ENCODE data around the gene DHX29.

DHX29 gene

DNA sequence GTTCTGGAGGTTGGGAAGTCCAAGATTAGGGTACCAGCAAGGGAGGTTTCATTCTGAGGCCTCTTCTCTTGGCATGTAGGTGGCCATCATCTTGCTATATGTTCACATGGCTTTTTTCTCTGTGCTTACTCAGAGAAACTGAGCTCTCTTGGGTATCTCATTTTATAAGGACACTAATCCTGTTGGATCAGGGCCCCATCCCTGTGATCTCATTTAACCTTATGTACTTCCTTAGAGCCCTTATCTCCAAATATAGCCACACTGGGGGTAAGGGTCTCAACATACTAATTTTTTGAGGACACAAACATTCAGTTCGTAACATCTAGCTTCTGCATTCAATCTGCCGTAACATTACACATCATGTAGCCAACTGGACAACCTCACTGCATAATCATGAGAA, 6.6 kb downstream of the DHX29 start:
- no peaks in the 10 kb centered on the region; the same call in 1 of the 2 replicates for H3K36me3 ChIP-seq (ENCODE audit: insufficient read depth, low read length)
- peaks cover 1% of the 10 kb centered on the region; the same call in 1 of the 2 replicates for H3K4me1 ChIP-seq (ENCODE audit: insufficient read depth, low read length)
- H3K9ac ChIP-seq (ENCODE audit: low read depth, low read length) = no peak overlapping the region
- no peaks in the 10 kb centered on the region; the same call in 1 of the 2 replicates for H3K9me3 ChIP-seq (ENCODE audit: control insufficient read depth, insufficient read depth, low read length)

DNA sequence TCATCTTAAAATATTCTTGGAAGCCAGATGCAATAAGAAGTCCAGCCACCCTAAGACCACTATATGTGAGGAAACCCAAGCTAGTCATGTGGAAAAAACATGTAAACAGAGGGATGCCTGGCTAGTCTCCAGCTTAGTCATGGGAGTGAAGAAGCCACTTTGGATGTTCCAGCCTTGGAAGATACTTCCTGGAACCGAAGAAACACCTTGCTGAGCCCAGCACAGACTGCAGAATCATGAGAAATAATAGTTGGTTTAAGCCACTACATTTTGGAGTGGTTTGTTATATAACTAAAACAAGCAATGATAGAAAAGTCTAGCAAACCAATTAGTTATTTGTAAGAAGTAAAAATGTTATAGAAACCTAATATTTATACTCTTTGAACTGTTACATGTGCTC, 12.6 kb downstream of the DHX29 start:
- no peaks in the 10 kb centered on the region for H3K4me1 ChIP-seq (ENCODE audit: insufficient read depth, low read length)
- no peak overlapping the region for H3K9ac ChIP-seq (ENCODE audit: low read depth, low read length)
- peaks cover 6% of the 10 kb centered on the region; the same call in 1 of the 2 replicates for H3K36me3 ChIP-seq (ENCODE audit: insufficient read depth, low read length)
- H3K9me3 ChIP-seq (ENCODE audit: control insufficient read depth, insufficient read depth, low read length) = no peaks in the 10 kb centered on the region

DNA sequence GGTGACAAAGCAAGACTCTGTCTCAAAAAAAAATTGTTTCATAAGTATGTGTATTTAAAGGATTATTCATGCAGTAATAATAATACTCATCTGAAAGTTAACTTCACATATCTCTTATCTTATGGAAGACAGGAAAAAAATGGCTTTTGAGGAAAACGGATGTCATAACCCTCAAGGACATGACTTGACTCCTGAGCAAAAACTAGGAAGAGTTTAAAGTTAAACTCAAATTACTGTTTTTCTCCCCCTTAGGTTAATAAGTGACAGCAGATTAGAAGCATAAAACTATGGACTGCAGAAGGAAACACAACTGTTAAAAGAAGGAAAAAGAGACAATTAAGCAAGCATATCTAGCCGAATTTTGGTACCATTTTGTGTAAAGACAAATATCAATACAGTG, 16.5 kb downstream of the DHX29 start:
- Histone ChIP-seq H3K9me3 (ENCODE audit: control insufficient read depth, insufficient read depth, low read length) (no peaks in the 10 kb centered on the region), H3K36me3 (ENCODE audit: insufficient read depth, low read length) (peaks cover 10% of the 10 kb centered on the region; the same call in 1 of the 2 replicates), H3K9ac (ENCODE audit: low read depth, low read length) (no peak overlapping the region)

DNA sequence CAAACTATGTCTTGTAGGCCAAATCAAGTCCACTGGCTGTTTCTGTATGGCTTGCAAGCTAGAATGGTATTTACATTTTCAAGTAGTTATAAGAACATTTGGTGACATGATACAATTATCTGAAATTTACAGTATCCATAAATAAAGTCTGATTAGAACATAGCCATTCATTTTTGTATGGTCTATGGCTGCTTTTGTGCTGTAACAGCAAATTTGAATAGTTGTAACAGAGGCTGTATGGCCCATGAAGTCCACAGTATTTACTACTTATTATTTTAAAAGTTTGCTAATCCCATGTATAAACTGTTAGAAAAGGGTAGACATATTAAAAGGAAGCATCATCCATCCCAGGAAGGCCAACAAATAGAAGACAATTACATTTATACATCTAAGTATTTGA, 17.7 kb downstream of the DHX29 start:
- Histone ChIP-seq H3K9ac (ENCODE audit: low read depth, low read length) (no peak overlapping the region), H3K4me1 (ENCODE audit: insufficient read depth, low read length) (no peaks in the 10 kb centered on the region), H3K9me3 (ENCODE audit: control insufficient read depth, insufficient read depth, low read length) (no peaks in the 10 kb centered on the region), H3K36me3 (ENCODE audit: insufficient read depth, low read length) (peaks cover 7% of the 10 kb centered on the region; the same call in 1 of the 2 replicates)

More for the DNA sequence above, 16.5 kb downstream of the DHX29 start:
- H3K4me1 ChIP-seq (ENCODE audit: insufficient read depth, low read length) = no peaks in the 10 kb centered on the region

DNA sequence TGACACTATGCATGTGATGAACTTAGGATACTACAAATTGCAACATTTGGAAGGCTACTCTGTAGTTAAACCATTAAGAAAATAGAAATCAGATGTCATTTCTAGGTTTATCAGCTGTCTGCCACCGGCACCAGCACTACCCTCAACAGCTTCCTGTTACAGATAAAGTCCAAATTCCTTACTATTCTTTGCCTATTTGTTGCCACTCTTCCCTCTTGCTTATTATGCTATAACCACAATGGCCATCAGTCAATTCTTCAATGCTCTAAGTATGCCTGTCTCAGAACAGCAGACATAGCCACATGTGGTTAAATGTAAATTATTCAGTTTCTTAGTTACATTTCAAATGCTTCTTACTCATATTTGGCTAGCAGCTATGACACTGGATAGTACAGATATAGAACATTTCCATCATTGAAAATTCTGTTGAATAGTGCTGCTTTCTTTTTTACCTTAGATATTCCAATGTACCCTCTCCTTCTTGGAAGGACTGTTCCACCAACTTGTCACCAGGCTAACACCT, 21.0 kb downstream of the DHX29 start:
- Histone ChIP-seq H3K9ac (ENCODE audit: low read depth, low read length) (no peak overlapping the region), H3K36me3 (ENCODE audit: insufficient read depth, low read length) (peaks cover 10% of the 10 kb centered on the region; the same call in 1 of the 2 replicates), H3K4me1 (ENCODE audit: insufficient read depth, low read length) (no peaks in the 10 kb centered on the region), H3K9me3 (ENCODE audit: control insufficient read depth, insufficient read depth, low read length) (no peaks in the 10 kb centered on the region)

DNA sequence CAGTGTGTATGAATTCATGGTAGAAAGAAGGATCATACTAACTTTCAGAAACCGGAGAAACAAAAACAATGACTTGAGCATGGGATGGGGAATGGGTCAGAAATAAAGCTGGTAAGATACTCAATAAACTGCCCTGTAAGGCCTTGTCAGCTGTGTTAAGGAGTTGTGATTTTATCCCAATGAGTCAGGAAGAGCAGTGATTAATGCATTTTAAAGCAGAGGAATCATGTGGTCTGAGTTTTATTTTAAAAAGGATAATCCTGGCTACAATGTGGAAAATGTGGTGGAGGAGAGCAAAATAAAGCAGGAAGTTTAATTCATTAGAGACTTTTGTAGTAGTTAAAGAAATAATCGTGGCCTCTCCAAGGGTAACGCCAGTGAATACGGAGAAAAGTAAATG, 28.7 kb downstream of the DHX29 start:
- no peaks in the 10 kb centered on the region for H3K4me1 ChIP-seq (ENCODE audit: insufficient read depth, low read length)
- peaks cover 22% of the 10 kb centered on the region for H3K36me3 ChIP-seq (ENCODE audit: insufficient read depth, low read length)
- no peak overlapping the region for H3K9ac ChIP-seq (ENCODE audit: low read depth, low read length)
- H3K9me3 ChIP-seq (ENCODE audit: control insufficient read depth, insufficient read depth, low read length) = no peaks in the 10 kb centered on the region

DNA sequence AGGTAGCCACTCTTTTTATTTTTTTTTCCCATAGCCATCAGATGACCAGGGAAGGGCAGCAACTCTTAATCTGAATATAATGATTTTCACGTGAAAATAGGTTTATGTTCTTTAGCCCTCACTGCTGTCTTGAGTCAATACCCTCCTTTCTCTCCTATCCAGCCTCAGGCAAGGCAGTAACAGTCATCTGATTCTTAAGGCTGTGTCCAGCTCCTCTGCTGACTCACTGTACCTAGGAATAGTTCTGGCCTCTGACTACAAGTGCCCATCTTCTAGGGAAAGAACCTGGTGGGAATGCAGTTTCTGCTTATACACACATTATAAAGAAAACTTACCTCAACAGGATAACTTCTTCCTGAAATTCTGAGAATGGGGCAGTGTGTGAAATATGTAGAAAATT, 30.7 kb downstream of the DHX29 start:
- Histone ChIP-seq H3K9ac (ENCODE audit: low read depth, low read length) (no peak overlapping the region), H3K9me3 (ENCODE audit: control insufficient read depth, insufficient read depth, low read length) (no peaks in the 10 kb centered on the region), H3K4me1 (ENCODE audit: insufficient read depth, low read length) (no peaks in the 10 kb centered on the region), H3K36me3 (ENCODE audit: insufficient read depth, low read length) (peaks cover 24% of the 10 kb centered on the region)

DNA sequence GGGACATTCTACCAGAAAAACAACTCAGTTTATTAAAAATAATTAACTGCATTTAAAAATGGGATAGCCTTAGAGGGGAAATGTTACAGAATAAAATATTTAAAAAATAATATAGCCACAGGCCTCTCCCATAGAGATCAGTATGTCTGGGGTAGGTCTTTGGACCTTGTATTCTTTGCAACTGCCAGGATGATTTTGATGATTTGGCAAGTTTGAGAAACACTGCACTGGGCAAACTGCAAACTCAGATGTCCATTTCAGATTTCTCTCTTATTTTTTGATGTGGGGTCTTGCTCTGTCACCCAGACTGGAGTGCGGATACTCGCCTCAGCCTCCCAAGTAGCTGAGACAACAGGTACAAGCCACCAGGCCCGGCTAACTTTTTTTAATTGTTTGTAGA, 49.2 kb downstream of the DHX29 start:
- H3K9ac ChIP-seq (ENCODE audit: low read depth, low read length) = no peak overlapping the region
- H3K36me3 ChIP-seq (ENCODE audit: insufficient read depth, low read length) = peaks cover 9% of the 10 kb centered on the region; the same call in 1 of the 2 replicates
- H3K9me3 ChIP-seq (ENCODE audit: control insufficient read depth, insufficient read depth, low read length) = no peaks in the 10 kb centered on the region

DNA sequence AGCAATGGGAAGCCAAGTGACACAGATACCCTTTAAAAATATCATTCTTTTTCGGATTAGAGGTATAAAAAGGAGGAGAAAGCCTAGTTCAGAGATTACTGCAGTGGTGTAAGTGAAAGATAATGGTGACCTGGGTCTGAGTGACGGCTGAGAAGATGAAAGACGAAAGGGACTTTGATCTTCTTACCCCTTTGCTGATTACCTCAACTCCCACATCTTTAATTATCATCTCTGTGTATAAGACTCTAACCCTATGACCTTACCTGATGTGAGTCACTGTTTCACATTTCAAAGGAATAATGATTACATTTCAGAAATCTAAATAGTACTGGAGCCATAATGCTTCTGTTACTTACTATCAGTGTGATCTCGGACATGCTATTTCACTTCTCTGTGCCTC, 52.7 kb downstream of the DHX29 start:
- 0 out of 2 replicates have a peak, but pooled peaks cover 5% of the 10 kb centered on the region for H3K4me1 ChIP-seq (ENCODE audit: insufficient read depth, low read length)
- H3K36me3 ChIP-seq (ENCODE audit: insufficient read depth, low read length) = peaks cover 8% of the 10 kb centered on the region; the same call in 1 of the 2 replicates
- H3K9ac ChIP-seq (ENCODE audit: low read depth, low read length) = no peak overlapping the region

More for the DNA sequence above, 49.2 kb downstream of the DHX29 start:
- H3K4me1 ChIP-seq (ENCODE audit: insufficient read depth, low read length) = 0 out of 2 replicates have a peak, but pooled peaks cover 5% of the 10 kb centered on the region

DNA sequence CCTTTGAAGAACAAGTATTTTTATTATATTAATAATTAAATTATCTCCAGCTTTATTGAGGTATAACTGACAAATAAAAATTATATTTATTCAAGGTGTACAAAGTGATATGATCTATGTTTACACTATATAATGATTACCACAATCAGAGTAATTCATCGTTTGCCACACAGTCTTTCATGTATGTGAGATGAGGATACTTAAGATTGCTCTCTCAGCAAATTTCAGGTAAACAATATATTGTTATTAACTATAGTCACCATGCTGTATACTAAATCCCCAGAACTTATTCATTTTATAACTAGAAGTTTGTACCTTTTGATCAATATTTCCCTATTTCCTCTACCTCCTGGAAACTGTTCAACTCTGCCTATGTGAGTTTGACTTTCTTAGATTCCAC, 57.4 kb downstream of the DHX29 start:
- 0 out of 2 replicates have a peak, but pooled peaks cover 3% of the 10 kb centered on the region for H3K9me3 ChIP-seq (ENCODE audit: control insufficient read depth, insufficient read depth, low read length)
- H3K4me1 ChIP-seq (ENCODE audit: insufficient read depth, low read length) = no peaks in the 10 kb centered on the region
- H3K36me3 ChIP-seq (ENCODE audit: insufficient read depth, low read length) = no peaks in the 10 kb centered on the region
- H3K9ac ChIP-seq (ENCODE audit: low read depth, low read length) = no peak overlapping the region

More for the DNA sequence above, 52.7 kb downstream of the DHX29 start:
- H3K9me3 ChIP-seq (ENCODE audit: control insufficient read depth, insufficient read depth, low read length) = no peaks in the 10 kb centered on the region

DNA sequence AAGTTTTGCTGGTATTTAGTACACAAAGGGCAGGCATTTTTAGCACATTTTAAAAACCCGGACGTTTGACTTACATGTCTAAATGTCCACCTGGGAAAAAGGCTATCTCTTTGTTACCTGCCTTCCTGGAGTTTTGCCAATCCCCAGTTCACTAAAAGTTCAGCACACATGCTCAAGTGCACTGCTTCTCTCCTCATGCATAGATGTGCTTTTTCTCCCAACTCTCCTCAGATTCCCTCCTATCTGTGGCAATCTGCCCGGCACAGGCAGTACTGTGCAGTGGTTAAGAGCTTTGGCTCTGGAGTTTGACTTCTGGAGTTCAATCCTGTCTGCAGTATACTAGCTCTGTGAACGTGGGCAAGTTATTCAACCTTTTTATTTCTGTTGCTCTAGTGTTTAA, 65.7 kb downstream of the DHX29 start:
- no peaks in the 10 kb centered on the region for H3K9me3 ChIP-seq (ENCODE audit: control insufficient read depth, insufficient read depth, low read length)
- no peaks in the 10 kb centered on the region for H3K4me1 ChIP-seq (ENCODE audit: insufficient read depth, low read length)
- H3K36me3 ChIP-seq (ENCODE audit: insufficient read depth, low read length) = no peaks in the 10 kb centered on the region
- no peak overlapping the region for H3K9ac ChIP-seq (ENCODE audit: low read depth, low read length)

DNA sequence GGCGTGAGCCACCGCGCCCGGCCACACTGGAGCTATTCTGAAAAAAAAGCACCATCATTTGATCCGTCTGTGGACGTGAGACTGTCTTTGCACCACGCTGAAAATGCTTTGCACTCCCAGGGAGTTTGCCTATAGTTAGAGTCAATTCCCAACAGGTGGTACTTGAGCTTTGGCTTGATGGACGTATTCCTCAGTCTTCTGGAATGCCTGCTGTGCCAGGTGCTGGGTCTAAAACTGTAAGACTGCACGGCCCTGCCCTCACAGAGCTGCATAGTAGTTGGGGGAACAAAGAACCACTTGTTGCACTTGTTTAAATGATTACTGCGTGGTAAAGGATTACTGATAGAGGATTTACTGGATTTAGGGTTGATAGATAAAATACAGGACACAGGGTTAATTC, 70.7 kb downstream of the DHX29 start:
- Histone ChIP-seq H3K4me1 (ENCODE audit: insufficient read depth, low read length) (no peaks in the 10 kb centered on the region), H3K9ac (ENCODE audit: low read depth, low read length) (no peak overlapping the region), H3K36me3 (ENCODE audit: insufficient read depth, low read length) (no peaks in the 10 kb centered on the region), H3K9me3 (ENCODE audit: control insufficient read depth, insufficient read depth, low read length) (no peaks in the 10 kb centered on the region)

DNA sequence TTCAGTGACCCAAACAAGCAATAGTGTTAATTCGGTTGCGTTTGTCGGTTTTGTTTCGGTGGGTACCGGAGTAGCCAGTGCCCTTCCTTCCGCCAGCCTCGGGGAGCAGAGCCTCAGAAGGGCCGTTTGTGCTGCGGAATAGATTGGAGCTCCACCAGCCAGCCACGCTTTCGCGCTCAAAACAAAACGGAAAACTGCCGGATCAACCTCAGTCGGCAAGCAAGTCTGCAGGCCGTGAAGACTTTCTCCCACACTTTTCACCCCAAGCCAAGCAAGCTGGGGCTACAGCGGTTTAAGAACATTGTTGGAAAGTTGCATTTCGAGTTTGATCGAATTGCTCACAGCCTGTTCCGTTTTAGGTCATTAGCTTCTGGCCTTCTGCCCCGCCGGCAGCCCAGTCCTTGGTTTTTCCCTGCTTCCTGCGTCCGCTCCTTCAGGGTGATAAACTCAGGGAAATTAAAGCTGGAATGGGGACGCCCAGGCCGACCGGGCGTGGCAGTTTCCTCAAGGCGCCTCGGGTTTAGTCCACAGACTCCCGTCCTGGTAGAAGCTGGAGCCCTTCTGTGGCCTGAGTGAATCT, 73.3 kb downstream of the DHX29 start:
- H3K36me3 ChIP-seq (ENCODE audit: insufficient read depth, low read length) = no peaks in the 10 kb centered on the region
- peak overlapping the region; percentile 62 for H3K9ac ChIP-seq (ENCODE audit: low read depth, low read length)
- no peaks in the 10 kb centered on the region for H3K9me3 ChIP-seq (ENCODE audit: control insufficient read depth, insufficient read depth, low read length)
- peaks cover 4% of the 10 kb centered on the region for H3K4me1 ChIP-seq (ENCODE audit: insufficient read depth, low read length)

DNA sequence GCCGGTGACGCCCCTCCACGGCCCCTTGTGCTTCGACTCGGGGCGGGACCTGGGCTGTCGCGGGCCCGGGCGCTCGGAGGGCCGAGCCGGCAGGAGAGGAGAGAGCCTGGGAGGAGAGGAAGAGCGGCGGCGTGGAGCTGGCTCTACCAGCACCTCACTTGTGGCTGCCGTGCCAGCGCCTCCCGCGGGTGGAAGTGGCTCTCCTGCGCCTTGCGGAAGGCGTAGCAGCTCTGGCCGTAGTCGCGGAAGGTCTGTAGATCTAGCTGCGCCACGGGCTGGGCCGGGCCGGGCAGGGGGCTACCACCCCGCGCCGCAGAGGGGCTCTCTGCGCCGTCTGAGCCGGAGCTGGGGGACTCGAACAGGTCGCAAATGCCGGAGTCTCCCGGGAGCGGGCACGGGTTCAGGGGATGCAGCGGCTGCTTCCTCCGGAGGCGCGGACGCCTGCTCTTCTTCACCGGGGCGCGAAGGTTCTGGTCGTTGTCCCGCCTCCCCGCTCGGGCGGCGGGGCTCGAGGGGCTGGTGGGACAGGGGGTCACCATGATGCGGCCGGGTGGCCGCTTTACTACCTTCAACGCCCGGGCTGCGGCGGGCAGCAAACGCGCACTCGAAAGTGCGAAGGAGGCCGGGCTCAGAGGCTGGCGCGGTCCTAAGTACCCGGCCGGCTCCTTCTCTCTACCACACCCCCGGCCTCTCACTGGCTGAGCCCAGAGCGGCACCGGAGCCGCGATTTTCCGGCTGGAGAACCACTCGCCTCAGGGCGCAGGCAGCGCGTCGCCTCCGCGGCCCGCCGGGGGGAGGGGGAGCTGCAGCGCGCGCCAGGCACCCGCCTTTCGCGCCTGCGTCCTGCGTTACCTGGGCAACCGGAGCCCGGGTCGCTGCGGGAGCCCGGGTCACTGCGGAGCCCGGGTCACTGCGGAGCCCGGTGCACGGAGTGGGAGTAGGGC, 74.2 kb downstream of the DHX29 start, which contains the start of gene CCNO:
TSS of gene CCNO (minus strand) at position 624 of the 944 bp plus-strand sequence. CDS start at position 539, 85 bp downstream.
- Histone ChIP-seq H3K9me3 (ENCODE audit: control insufficient read depth, insufficient read depth, low read length) (no peaks in the 10 kb centered on the region), H3K9ac (ENCODE audit: low read depth, low read length) (peak within 1 kb of the TSS; percentile 62), H3K4me1 (ENCODE audit: insufficient read depth, low read length) (peaks cover 4% of the 10 kb centered on the region), H3K36me3 (ENCODE audit: insufficient read depth, low read length) (no peaks in the 10 kb centered on the region)
